ENCODE measurements around the gene KRTDAP. TPM values are rescaled to one million over a fixed set of nuclear protein-coding genes. Genes with fewer than 3 reads are reported as not detected.
A peak's percentile ranks its signal among the peaks of the same experiment; 100 is the strongest.

The KRTDAP gene
- total and polyA plus RNA-seq, 10 of the 15 experiments (the other 5 are each of a cell fraction or from before 2014, with no cell fraction given), result 0.23 TPM; not detected in 9

GRCh38 chr19:35508129-35508528, 17.9 kb upstream of the KRTDAP start (continued):
- TF ChIP-seq, protein P1, sequence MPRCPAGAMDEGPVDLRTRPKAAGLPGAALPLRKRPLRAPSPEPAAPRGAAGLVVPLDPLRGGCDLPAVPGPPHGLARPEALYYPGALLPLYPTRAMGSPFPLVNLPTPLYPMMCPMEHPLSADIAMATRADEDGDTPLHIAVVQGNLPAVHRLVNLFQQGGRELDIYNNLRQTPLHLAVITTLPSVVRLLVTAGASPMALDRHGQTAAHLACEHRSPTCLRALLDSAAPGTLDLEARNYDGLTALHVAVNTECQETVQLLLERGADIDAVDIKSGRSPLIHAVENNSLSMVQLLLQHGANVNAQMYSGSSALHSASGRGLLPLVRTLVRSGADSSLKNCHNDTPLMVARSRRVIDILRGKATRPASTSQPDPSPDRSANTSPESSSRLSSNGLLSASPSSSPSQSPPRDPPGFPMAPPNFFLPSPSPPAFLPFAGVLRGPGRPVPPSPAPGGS (IDR thresholded peaks at IDR 0.05; ENCODE audit: borderline replicate concordance, insufficient read depth, low read depth, low read length, poor library complexity, severe bottlenecking), result no peak
- TF ChIP-seq IRF4 (IDR thresholded peaks at IDR 0.05; ENCODE audit: low read depth, low read length), result no peak
- TF ChIP-seq, protein P2, sequence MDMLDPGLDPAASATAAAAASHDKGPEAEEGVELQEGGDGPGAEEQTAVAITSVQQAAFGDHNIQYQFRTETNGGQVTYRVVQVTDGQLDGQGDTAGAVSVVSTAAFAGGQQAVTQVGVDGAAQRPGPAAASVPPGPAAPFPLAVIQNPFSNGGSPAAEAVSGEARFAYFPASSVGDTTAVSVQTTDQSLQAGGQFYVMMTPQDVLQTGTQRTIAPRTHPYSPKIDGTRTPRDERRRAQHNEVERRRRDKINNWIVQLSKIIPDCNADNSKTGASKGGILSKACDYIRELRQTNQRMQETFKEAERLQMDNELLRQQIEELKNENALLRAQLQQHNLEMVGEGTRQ (IDR thresholded peaks at IDR 0.05; ENCODE audit: borderline replicate concordance, low read depth, low read length), result no peak
- TF ChIP-seq RAD51 (IDR thresholded peaks at IDR 0.05), result no peak

DNA sequence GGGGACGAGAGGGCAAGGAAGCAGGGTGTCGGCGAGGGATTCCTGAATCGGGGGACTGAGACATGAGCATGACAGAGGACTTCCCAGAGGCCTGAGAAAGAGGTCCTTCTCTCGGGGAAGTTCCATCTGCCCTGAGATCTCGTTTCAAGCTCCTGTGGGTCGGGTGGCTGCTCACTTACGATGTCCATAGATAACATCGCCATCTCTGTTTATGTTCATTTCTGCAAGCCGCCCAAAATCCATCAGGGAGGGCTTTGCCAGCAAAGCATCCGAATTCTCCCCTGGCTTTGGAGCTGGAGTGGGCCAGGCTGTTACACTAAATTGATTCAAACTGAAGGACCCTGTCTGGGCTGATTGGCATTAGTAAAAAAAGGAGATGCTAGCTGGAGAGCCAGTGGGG, 17.3 kb upstream of the KRTDAP start:
- Histone ChIP-seq H3K27ac (ENCODE audit: control insufficient read depth, insufficient read depth) (peak overlapping the region; percentile 64), H4K20me1 (ENCODE audit: control insufficient read depth, insufficient read depth) (no peaks in the 10 kb centered on the region), H3K36me3 (ENCODE audit: control insufficient read depth in 2 of 2, insufficient read depth in 2 of 2, low read length in 1 of 2) (no peaks in the 10 kb centered on the region), H3K4me3 (no peak overlapping the region), H3K27me3 (replicated peaks in 1 of 2; ENCODE audit: control insufficient read depth in 2 of 2, insufficient read depth in 2 of 2, low read length in 1 of 2) (no peaks in the 10 kb centered on the region; a peak in 1 of 4 replicates), H3K4me1 (ENCODE audit: control insufficient read depth, insufficient read depth, low read length) (peaks cover 8% of the 10 kb centered on the region), H3K79me2 (ENCODE audit: control insufficient read depth, insufficient read depth, low read length) (no peaks in the 10 kb centered on the region), H3K9ac (ENCODE audit: control insufficient read depth, insufficient read depth, low read length) (peak overlapping the region; percentile 18; the same call in 1 of the 2 replicates), H2AFZ (ENCODE audit: control insufficient read depth, low read depth, low read length) (no peak overlapping the region), H3K9me3 (replicated peaks; ENCODE audit: control insufficient read depth, insufficient read depth, low read length) (no peaks in the 10 kb centered on the region), H3K4me2 (ENCODE audit: control insufficient read depth, insufficient read depth) (peak overlapping the region; percentile 63)
- in situ Hi-C loops (cut with MboI), result no loop called here
- intact Hi-C loops (cut with micrococcal nuclease; ENCODE audit: unreplicated experiment), result no loop called here
- BruUV-seq (replicated peaks), result no TSS peak
- TF ChIP-seq JUND (IDR thresholded peaks at IDR 0.05; ENCODE audit: low read depth, low read length), result no peak
- no peak for TF ChIP-seq STAT1 (conservative IDR thresholded peaks at IDR 0.05)
- FAIRE-seq (no peak), ATAC-seq (no peak), DNase-seq (ENCODE audit: low read depth, low spot score) (no peak)
- RAD21 ChIA-PET (ENCODE audit: unreplicated experiment), result interaction anchor here (0.7 to 4.8 kb wide), 6 partner anchors 13 to 102 kb away, joined by 3 to 24 read pairs (median 5); no protein-coding TSS in a partner anchor
- CTCF ChIA-PET, result interaction anchor here (1.2 to 6.3 kb wide), 12 partner anchors 12 to 366 kb away, joined by 3 to 87 read pairs (median 9); no protein-coding TSS in a partner anchor
- SMC1A ChIA-PET (ENCODE audit: uncharacterized antibody, unreplicated experiment), result interaction anchor here (0.7 to 5.7 kb wide), 7 partner anchors 12 to 181 kb away, joined by 3 to 35 read pairs (median 10); no protein-coding TSS in a partner anchor
- WGBS (ENCODE audit: insufficient coverage, insufficient replicate concordance, low lambda C conversion rate, missing lambda C conversion rate), result 67% methylated on average over 11 of the region's 11 CpGs
- POLR2A ChIA-PET, result interaction anchor here (0.5 to 3.5 kb wide), 9 partner anchors 12 to 236 kb away, joined by 3 to 9 read pairs (median 4); no protein-coding TSS in a partner anchor

Measured in GM12878 (cell line).